ENCODE measurements around the gene KLHL8. TPM values are rescaled to one million over a fixed set of nuclear protein-coding genes. Genes with fewer than 3 reads are reported as not detected.

The KLHL8 gene
- total and polyA plus RNA-seq, 2 donors (not counting 3 experiments of a cell fraction or from before 2014, with no cell fraction given), result 1.7 to 9.0 TPM

GRCh38 chr4:87196927-87197326 lies 23.5 kb downstream of the KLHL8 start:
- H3K4me3 ChIP-seq (replicated peaks in 1 of 3; ENCODE audit: insufficient read depth in 1 of 3, low read depth in 1 of 3, low read length in 3 of 3), result no peak overlapping the region
- no peak overlapping the region for H2AFZ ChIP-seq (ENCODE audit: low read depth, low read length)
- no TSS peak for BruUV-seq (replicated peaks)
- H3K79me2 ChIP-seq (ENCODE audit: control insufficient read depth, insufficient read depth, low read length), result peaks cover 10% of the 10 kb centered on the region
- dilution Hi-C loops (cut with MboI; ENCODE audit: extremely low pct_ligation_motif_present, low sequenced_read_pairs), result no loop called here
- ChIA-PET POLR2A (no interaction called here), CTCF (interaction anchor here (1.1 kb wide), 1 partner anchor 14 kb away, joined by 4 read pairs; no protein-coding TSS in a partner anchor)
- FAIRE-seq (no peak), DNase-seq (ENCODE audit: low read depth, low spot score) (no peak)
- H3K9me3 ChIP-seq (replicated peaks; ENCODE audit: control insufficient read depth, insufficient read depth, low read length), result no peaks in the 10 kb centered on the region
- TF ChIP-seq CTCF (IDR thresholded peaks at IDR 0.05; ENCODE audit: extremely low read depth in 1 of 2, insufficient read depth in 1 of 2, low read depth in 1 of 2, low read length in 2 of 2), result no peak
- no peak for TF ChIP-seq GATA2 (IDR thresholded peaks at IDR 0.05; ENCODE audit: insufficient read depth, insufficient read length, low read depth, low read length)
- no peak for TF ChIP-seq EZH2 (IDR thresholded peaks at IDR 0.05; ENCODE audit: borderline replicate concordance, low read depth, low read length, severe bottlenecking)
- TF ChIP-seq FOS (IDR thresholded peaks at IDR 0.05; ENCODE audit: borderline replicate concordance, insufficient read depth, low read length), result no peak
- no peak for TF ChIP-seq POLR2A (IDR thresholded peaks at IDR 0.05; ENCODE audit: low read depth, low read length)
- TF ChIP-seq JUN (IDR thresholded peaks at IDR 0.05; ENCODE audit: borderline replicate concordance, insufficient read depth, insufficient read length, low read depth), result no peak
- no peak for TF ChIP-seq POLR2AphosphoS5 (IDR thresholded peaks at IDR 0.05; ENCODE audit: insufficient read depth, low read depth, low read length)
- TF ChIP-seq MAX (IDR thresholded peaks at IDR 0.05; ENCODE audit: insufficient read depth, insufficient read length), result no peak
- TF ChIP-seq MYC (IDR thresholded peaks at IDR 0.05; ENCODE audit: low read depth, low read length), result no peak
- intact Hi-C loops (cut with micrococcal nuclease), result no loop called here
- H3K27ac ChIP-seq (ENCODE audit: insufficient read depth, low read depth, low read length), result no peak overlapping the region
- H3K27me3 ChIP-seq (ENCODE audit: control insufficient read depth in 2 of 2, insufficient read depth in 2 of 2, low read length in 2 of 2), result no peaks in the 10 kb centered on the region
- H3K4me2 ChIP-seq (ENCODE audit: insufficient read depth, low read length), result no peak overlapping the region
- H3K4me1 ChIP-seq (ENCODE audit: control insufficient read depth, extremely low read depth, insufficient read depth, low read length), result no peaks in the 10 kb centered on the region
- H4K20me1 ChIP-seq (replicated peaks; ENCODE audit: control insufficient read depth, extremely low read depth, insufficient read depth, low read length), result no peaks in the 10 kb centered on the region
- H3K9ac ChIP-seq (replicated peaks; ENCODE audit: extremely low read depth, insufficient read depth, low read length), result no peak overlapping the region
- no peaks in the 10 kb centered on the region for H3K36me3 ChIP-seq (ENCODE audit: control insufficient read depth in 2 of 2, extremely low read depth in 1 of 2, insufficient read depth in 2 of 2, low read length in 2 of 2)
- H3K9me1 ChIP-seq (replicated peaks; ENCODE audit: control insufficient read depth, extremely low read depth, insufficient read depth, low read length), result no peaks in the 10 kb centered on the region
